WTC11 (cell line): ENCODE results near the gene PRKD1. TPM values are rescaled to one million over a fixed set of nuclear protein-coding genes. Genes with fewer than 3 reads are reported as not detected.
"Not testable (repeated sequence)": the region's sequence is repeated elsewhere in the genome, so short reads cannot be mapped to it uniquely, and the experiment has no call there.

Experiments
- ATAC-seq: fragments of 200-7000 bp; cut with Tn5 transposase; 2 replicates; pipeline ENCODE4 v1.10.0; 2021; ENCODE audit warnings: mild to moderate bottlenecking, moderate library complexity
- CTCF ChIA-PET: fragments of 300-600 bp; sonication (Branson Sonifier 250); formaldehyde crosslinking; loops from one replicate; lab custom pipeline; 2021; ENCODE audit warnings: antibody characterized with exemption; lab: Charles Lee
- POLR2A ChIA-PET: fragments of 350-600 bp; sonication (Branson Sonifier 250); formaldehyde crosslinking; loops from one replicate; lab custom pipeline; 2021; ENCODE audit warnings: antibody characterized with exemption; lab: Charles Lee
- DNase-seq: peaks from one replicate; pipeline ENCODE4 v3.0.0; 2021; ENCODE audit warnings: low spot score
- H3K27ac Mint-ChIP-seq: 2 replicates; pipeline ENCODE4 v1.8.0; 2021; ENCODE audit warnings: mixed read lengths
- H3K27me3 Mint-ChIP-seq: 2 replicates; pipeline ENCODE4 v1.8.0; 2021; ENCODE audit warnings: low read depth, mild to moderate bottlenecking, moderate library complexity, mixed read lengths
- H3K36me3 Mint-ChIP-seq: 2 replicates; pipeline ENCODE4 v1.8.0; 2021; ENCODE audit warnings: mixed read lengths
- H3K4me1 Mint-ChIP-seq: 2 replicates; pipeline ENCODE4 v1.8.0; 2022; ENCODE audit warnings: mixed read lengths
- H3K4me3 Mint-ChIP-seq: 2 replicates; pipeline ENCODE4 v1.8.0; 2021; ENCODE audit warnings: mild to moderate bottlenecking, moderate library complexity, mixed read lengths
- H3K9me3 Mint-ChIP-seq: 2 replicates; pipeline ENCODE4 v1.8.0; 2021; ENCODE audit warnings: mixed read lengths
- CBFB ChIP-seq: sonication (generic); formaldehyde crosslinking; IDR thresholded peaks from 2 replicates; pipeline ENCODE4 v1.8.1; 2022; ENCODE audit warnings: mild to moderate bottlenecking, low read depth, missing genetic modification reagents
- CREB1 ChIP-seq: sonication (generic); formaldehyde crosslinking; IDR thresholded peaks from 2 replicates; pipeline ENCODE4 v1.8.0; 2023; ENCODE audit warnings: mild to moderate bottlenecking, missing genetic modification reagents
- FOXJ3 ChIP-seq: sonication (generic); formaldehyde crosslinking; IDR thresholded peaks from 2 replicates; pipeline ENCODE4 v1.9.0; 2021; ENCODE audit warnings: missing genetic modification reagents, mild to moderate bottlenecking, borderline replicate concordance
- FOXK1 ChIP-seq: sonication (generic); formaldehyde crosslinking; IDR thresholded peaks from 2 replicates; pipeline ENCODE4 v1.8.0; 2022; ENCODE audit warnings: mild to moderate bottlenecking, moderate library complexity, missing genetic modification reagents
- GRHL2 ChIP-seq: fragments of 250-450 bp; sonication (Bioruptor Pico); IDR thresholded peaks from 2 replicates; pipeline ENCODE4 v1.8.0; 2022; ENCODE audit warnings: mild to moderate bottlenecking, moderate library complexity; ENCODE audit not compliant: insufficient replicate concordance, severe bottlenecking
- GTF2I ChIP-seq: fragments of 250-450 bp; sonication (Bioruptor Pico); conservative IDR thresholded peaks from 2 replicates; pipeline ENCODE4 v1.4.0; 2021; ENCODE audit warnings: mild to moderate bottlenecking
- KAT7 ChIP-seq: sonication (generic); formaldehyde crosslinking; IDR thresholded peaks from 2 replicates; pipeline ENCODE4 v1.8.1; 2023; ENCODE audit warnings: missing genetic modification reagents, mild to moderate bottlenecking, borderline replicate concordance
- MXD4 ChIP-seq: fragments of 250-450 bp; sonication (Bioruptor Pico); IDR thresholded peaks from 2 replicates; pipeline ENCODE4 v1.8.0; 2021; ENCODE audit warnings: mild to moderate bottlenecking, moderate library complexity, borderline replicate concordance
- RELA ChIP-seq: sonication (generic); formaldehyde crosslinking; IDR thresholded peaks from 2 replicates; pipeline ENCODE4 v1.8.1; 2022; ENCODE audit warnings: missing genetic modification reagents, mild to moderate bottlenecking, borderline replicate concordance
- SOX15 ChIP-seq: fragments of 250-450 bp; sonication (Bioruptor Pico); IDR thresholded peaks from 2 replicates; pipeline ENCODE4 v1.9.0; 2021; ENCODE audit warnings: mild to moderate bottlenecking
- ZNF121 ChIP-seq: sonication (generic); formaldehyde crosslinking; IDR thresholded peaks from 2 replicates; pipeline ENCODE4 v1.8.0; 2023; ENCODE audit warnings: missing genetic modification reagents
- ZNF219 ChIP-seq: sonication (generic); formaldehyde crosslinking; IDR thresholded peaks from 2 replicates; pipeline ENCODE4 v1.8.0; 2023; ENCODE audit warnings: missing genetic modification reagents, mild to moderate bottlenecking, borderline replicate concordance
- total RNA-seq: library from RNA; stranded (reverse); gene quantifications from 3 replicates; pipeline ENCODE4 v1.2.3, GENCODE V29; 2021
- TF ChIP-seq, protein P1 (sequence below): sonication (generic); formaldehyde crosslinking; conservative IDR thresholded peaks from 2 replicates; pipeline ENCODE4 v1.8.1; 2022; ENCODE audit warnings: mild to moderate bottlenecking, missing genetic modification reagents
- TF ChIP-seq, protein P2 (sequence below): sonication (generic); formaldehyde crosslinking; IDR thresholded peaks from 2 replicates; pipeline ENCODE4 v1.8.1; 2023; ENCODE audit warnings: mild to moderate bottlenecking, missing genetic modification reagents
- TF ChIP-seq, protein P3 (sequence below): sonication (generic); formaldehyde crosslinking; IDR thresholded peaks from 2 replicates; pipeline ENCODE4 v1.8.1; 2022; ENCODE audit warnings: missing genetic modification reagents, borderline replicate concordance
- TF ChIP-seq, protein P4 (sequence below): sonication (generic); formaldehyde crosslinking; IDR thresholded peaks from 2 replicates; pipeline ENCODE4 v1.8.1; 2022; ENCODE audit warnings: mild to moderate bottlenecking, missing genetic modification reagents, moderate library complexity, borderline replicate concordance
- TF ChIP-seq, protein P5 (sequence below): sonication (generic); formaldehyde crosslinking; IDR thresholded peaks from 2 replicates; pipeline ENCODE4 v1.8.1; 2023; ENCODE audit warnings: mild to moderate bottlenecking, missing genetic modification reagents
- TF ChIP-seq, protein P6 (sequence below): sonication (generic); formaldehyde crosslinking; IDR thresholded peaks from 2 replicates; pipeline ENCODE4 v1.8.0; 2023; ENCODE audit warnings: missing genetic modification reagents
- TF ChIP-seq, protein P7 (sequence below): fragments of 250-450 bp; sonication (Bioruptor Pico); IDR thresholded peaks from 2 replicates; pipeline ENCODE4 v1.9.0; 2021; ENCODE audit warnings: mild to moderate bottlenecking
- TF ChIP-seq, protein P8 (sequence below): sonication (generic); formaldehyde crosslinking; conservative IDR thresholded peaks from 2 replicates; pipeline ENCODE4 v1.8.1; 2023; ENCODE audit warnings: mild to moderate bottlenecking, low read depth, missing genetic modification reagents, moderate library complexity
- TF ChIP-seq, protein P9 (sequence below): sonication (generic); formaldehyde crosslinking; IDR thresholded peaks from 2 replicates; pipeline ENCODE4 v1.8.1; 2023; ENCODE audit warnings: mild to moderate bottlenecking, missing genetic modification reagents, moderate library complexity

PRKD1 gene
- total RNA-seq, 1 experiment from 2014 or later: 7.6 TPM

DNA sequence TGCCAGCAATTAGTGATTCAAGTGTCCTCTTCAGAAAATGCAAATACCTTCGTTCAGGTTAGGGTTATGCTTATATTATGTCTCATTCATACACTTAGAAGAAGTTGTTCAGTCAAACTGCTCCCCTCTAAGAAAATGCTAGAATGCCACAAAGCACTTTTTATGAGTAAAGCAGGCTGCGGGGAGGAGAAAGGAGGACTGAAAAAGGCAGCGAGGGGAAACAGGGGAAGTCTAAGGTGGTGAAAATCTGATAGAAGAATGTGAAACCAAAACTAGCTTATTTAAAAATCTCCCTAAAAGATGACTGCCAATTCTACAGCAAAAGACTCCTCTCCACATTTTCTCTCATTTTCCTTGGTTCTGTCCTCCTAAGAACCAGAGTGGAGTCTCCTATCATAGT lies 70.1 kb downstream of the PRKD1 start:
- no peaks in the 10 kb centered on the region; the same call in 1 of the 2 replicates for H3K27me3 Mint-ChIP-seq
- no peak for TF ChIP-seq CREB1 (CRISPR knock-in tag)
- TF ChIP-seq, protein P1, sequence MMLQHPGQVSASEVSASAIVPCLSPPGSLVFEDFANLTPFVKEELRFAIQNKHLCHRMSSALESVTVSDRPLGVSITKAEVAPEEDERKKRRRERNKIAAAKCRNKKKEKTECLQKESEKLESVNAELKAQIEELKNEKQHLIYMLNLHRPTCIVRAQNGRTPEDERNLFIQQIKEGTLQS (CRISPR knock-in tag): no peak
- no peak for TF ChIP-seq ZNF219 (CRISPR knock-in tag)
- no peak for TF ChIP-seq GTF2I (CRISPR knock-in tag)
- TF ChIP-seq CBFB: no peak
- ATAC-seq (no peak), DNase-seq (no peak)
- H3K4me1 Mint-ChIP-seq: peaks cover 3% of the 10 kb centered on the region
- peaks cover 30% of the 10 kb centered on the region for H3K36me3 Mint-ChIP-seq
- H3K4me3 Mint-ChIP-seq: no peak overlapping the region
- no peak overlapping the region for H3K27ac Mint-ChIP-seq
- CTCF ChIA-PET: interaction anchor here (0.5 kb wide), 1 partner anchor 1560 kb away, joined by 4 read pairs; no protein-coding TSS in a partner anchor
- POLR2A ChIA-PET: no interaction called here
- peaks cover 42% of the 10 kb centered on the region for H3K9me3 Mint-ChIP-seq

DNA sequence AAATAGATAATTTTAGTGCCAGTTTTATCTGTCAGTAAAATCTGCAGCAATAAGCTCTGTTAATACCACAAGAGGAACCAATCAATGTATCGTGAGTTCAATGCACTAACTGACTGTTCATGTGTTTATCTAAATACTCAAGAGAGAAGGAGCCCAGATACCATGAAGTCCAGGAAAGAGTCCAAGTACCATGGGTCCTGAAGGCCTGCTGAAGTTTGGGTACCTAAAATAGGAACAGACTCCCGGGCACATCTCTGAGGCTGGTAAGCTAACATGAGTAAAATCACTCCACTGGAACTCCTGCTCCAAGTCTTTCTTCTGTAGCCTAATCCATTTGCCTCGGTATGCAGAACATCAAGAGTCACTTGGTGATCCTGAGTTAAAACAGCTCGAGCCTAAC lies 71.1 kb downstream of the PRKD1 start:
- H3K27ac Mint-ChIP-seq: no peak overlapping the region
- H3K4me1 Mint-ChIP-seq: peaks cover 3% of the 10 kb centered on the region
- H3K36me3 Mint-ChIP-seq: peaks cover 38% of the 10 kb centered on the region
- DNase-seq: no peak
- POLR2A ChIA-PET: no interaction called here
- TF ChIP-seq, protein P2, sequence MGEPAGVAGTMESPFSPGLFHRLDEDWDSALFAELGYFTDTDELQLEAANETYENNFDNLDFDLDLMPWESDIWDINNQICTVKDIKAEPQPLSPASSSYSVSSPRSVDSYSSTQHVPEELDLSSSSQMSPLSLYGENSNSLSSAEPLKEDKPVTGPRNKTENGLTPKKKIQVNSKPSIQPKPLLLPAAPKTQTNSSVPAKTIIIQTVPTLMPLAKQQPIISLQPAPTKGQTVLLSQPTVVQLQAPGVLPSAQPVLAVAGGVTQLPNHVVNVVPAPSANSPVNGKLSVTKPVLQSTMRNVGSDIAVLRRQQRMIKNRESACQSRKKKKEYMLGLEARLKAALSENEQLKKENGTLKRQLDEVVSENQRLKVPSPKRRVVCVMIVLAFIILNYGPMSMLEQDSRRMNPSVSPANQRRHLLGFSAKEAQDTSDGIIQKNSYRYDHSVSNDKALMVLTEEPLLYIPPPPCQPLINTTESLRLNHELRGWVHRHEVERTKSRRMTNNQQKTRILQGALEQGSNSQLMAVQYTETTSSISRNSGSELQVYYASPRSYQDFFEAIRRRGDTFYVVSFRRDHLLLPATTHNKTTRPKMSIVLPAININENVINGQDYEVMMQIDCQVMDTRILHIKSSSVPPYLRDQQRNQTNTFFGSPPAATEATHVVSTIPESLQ (CRISPR knock-in tag): no peak
- TF ChIP-seq MXD4 (CRISPR knock-in tag) (no peak), FOXK1 (CRISPR knock-in tag) (no peak), RELA (no peak), GTF2I (CRISPR knock-in tag) (no peak), SOX15 (no peak), KAT7 (CRISPR knock-in tag) (no peak), ZNF121 (CRISPR knock-in tag) (no peak), GRHL2 (CRISPR knock-in tag) (no peak), FOXJ3 (CRISPR knock-in tag) (no peak)
- TF ChIP-seq, protein P3, sequence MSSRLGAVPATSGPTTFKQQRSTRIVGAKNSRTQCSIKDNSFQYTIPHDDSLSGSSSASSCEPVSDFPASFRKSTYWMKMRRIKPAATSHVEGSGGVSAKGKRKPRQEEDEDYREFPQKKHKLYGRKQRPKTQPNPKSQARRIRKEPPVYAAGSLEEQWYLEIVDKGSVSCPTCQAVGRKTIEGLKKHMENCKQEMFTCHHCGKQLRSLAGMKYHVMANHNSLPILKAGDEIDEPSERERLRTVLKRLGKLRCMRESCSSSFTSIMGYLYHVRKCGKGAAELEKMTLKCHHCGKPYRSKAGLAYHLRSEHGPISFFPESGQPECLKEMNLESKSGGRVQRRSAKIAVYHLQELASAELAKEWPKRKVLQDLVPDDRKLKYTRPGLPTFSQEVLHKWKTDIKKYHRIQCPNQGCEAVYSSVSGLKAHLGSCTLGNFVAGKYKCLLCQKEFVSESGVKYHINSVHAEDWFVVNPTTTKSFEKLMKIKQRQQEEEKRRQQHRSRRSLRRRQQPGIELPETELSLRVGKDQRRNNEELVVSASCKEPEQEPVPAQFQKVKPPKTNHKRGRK (CRISPR knock-in tag): no peak
- TF ChIP-seq, protein P4, sequence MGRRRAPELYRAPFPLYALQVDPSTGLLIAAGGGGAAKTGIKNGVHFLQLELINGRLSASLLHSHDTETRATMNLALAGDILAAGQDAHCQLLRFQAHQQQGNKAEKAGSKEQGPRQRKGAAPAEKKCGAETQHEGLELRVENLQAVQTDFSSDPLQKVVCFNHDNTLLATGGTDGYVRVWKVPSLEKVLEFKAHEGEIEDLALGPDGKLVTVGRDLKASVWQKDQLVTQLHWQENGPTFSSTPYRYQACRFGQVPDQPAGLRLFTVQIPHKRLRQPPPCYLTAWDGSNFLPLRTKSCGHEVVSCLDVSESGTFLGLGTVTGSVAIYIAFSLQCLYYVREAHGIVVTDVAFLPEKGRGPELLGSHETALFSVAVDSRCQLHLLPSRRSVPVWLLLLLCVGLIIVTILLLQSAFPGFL (CRISPR knock-in tag): no peak
- TF ChIP-seq, protein P5, sequence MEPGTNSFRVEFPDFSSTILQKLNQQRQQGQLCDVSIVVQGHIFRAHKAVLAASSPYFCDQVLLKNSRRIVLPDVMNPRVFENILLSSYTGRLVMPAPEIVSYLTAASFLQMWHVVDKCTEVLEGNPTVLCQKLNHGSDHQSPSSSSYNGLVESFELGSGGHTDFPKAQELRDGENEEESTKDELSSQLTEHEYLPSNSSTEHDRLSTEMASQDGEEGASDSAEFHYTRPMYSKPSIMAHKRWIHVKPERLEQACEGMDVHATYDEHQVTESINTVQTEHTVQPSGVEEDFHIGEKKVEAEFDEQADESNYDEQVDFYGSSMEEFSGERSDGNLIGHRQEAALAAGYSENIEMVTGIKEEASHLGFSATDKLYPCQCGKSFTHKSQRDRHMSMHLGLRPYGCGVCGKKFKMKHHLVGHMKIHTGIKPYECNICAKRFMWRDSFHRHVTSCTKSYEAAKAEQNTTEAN (CRISPR knock-in tag): no peak
- TF ChIP-seq, protein P6, sequence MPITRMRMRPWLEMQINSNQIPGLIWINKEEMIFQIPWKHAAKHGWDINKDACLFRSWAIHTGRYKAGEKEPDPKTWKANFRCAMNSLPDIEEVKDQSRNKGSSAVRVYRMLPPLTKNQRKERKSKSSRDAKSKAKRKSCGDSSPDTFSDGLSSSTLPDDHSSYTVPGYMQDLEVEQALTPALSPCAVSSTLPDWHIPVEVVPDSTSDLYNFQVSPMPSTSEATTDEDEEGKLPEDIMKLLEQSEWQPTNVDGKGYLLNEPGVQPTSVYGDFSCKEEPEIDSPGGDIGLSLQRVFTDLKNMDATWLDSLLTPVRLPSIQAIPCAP (CRISPR knock-in tag): no peak
- TF ChIP-seq, protein P7, sequence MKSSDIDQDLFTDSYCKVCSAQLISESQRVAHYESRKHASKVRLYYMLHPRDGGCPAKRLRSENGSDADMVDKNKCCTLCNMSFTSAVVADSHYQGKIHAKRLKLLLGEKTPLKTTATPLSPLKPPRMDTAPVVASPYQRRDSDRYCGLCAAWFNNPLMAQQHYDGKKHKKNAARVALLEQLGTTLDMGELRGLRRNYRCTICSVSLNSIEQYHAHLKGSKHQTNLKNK (CRISPR knock-in tag): no peak
- TF ChIP-seq, protein P8, sequence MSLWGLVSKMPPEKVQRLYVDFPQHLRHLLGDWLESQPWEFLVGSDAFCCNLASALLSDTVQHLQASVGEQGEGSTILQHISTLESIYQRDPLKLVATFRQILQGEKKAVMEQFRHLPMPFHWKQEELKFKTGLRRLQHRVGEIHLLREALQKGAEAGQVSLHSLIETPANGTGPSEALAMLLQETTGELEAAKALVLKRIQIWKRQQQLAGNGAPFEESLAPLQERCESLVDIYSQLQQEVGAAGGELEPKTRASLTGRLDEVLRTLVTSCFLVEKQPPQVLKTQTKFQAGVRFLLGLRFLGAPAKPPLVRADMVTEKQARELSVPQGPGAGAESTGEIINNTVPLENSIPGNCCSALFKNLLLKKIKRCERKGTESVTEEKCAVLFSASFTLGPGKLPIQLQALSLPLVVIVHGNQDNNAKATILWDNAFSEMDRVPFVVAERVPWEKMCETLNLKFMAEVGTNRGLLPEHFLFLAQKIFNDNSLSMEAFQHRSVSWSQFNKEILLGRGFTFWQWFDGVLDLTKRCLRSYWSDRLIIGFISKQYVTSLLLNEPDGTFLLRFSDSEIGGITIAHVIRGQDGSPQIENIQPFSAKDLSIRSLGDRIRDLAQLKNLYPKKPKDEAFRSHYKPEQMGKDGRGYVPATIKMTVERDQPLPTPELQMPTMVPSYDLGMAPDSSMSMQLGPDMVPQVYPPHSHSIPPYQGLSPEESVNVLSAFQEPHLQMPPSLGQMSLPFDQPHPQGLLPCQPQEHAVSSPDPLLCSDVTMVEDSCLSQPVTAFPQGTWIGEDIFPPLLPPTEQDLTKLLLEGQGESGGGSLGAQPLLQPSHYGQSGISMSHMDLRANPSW: no peak
- TF ChIP-seq, protein P9, sequence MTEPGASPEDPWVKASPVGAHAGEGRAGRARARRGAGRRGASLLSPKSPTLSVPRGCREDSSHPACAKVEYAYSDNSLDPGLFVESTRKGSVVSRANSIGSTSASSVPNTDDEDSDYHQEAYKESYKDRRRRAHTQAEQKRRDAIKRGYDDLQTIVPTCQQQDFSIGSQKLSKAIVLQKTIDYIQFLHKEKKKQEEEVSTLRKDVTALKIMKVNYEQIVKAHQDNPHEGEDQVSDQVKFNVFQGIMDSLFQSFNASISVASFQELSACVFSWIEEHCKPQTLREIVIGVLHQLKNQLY (CRISPR knock-in tag): no peak
- H3K9me3 Mint-ChIP-seq: peaks cover 53% of the 10 kb centered on the region
- no peak for ATAC-seq
- H3K4me3 Mint-ChIP-seq: no peak overlapping the region
- CTCF ChIA-PET: no interaction called here
- no peaks in the 10 kb centered on the region; the same call in 1 of the 2 replicates for H3K27me3 Mint-ChIP-seq

DNA sequence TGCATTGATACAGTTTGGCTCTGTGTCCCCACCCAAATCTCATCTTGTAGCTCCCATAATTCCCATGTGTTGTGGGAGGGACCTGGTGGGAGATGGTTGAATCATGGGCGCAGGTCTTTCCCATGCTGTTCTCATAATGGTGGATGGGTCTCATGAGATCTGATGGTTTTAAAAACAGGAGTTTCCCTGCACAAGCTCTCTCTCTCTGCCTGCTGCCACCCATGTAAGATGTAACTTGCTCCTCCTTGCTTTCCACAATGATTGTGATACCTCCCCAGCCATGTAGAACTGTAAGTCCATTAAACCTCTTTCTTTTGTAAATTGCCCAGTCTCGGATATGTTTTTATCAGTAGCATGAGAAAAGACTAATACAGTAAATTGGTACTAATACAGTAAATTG lies 74.0 kb downstream of the PRKD1 start:
- POLR2A ChIA-PET: not testable (repeated sequence)

More for the DNA sequence above, 74.0 kb downstream of the PRKD1 start:
- ATAC-seq, H3K4me3 Mint-ChIP-seq, H3K27me3 Mint-ChIP-seq, CTCF ChIA-PET, H3K4me1 Mint-ChIP-seq, DNase-seq, H3K27ac Mint-ChIP-seq: not testable (repeated sequence)
- H3K9me3 Mint-ChIP-seq: peaks cover 59% of the 10 kb centered on the region
- peaks cover 40% of the 10 kb centered on the region for H3K36me3 Mint-ChIP-seq
